HEK293 (cell line): ENCODE results near the gene CC2D2A.
"Not testable (repeated sequence)": the region's sequence is repeated elsewhere in the genome, so short reads cannot be mapped to it uniquely, and the experiment has no call there.

ENCODE experiments used
- CTCF ChIA-PET: fragments of 350-600 bp; formaldehyde crosslinking; extraction: SDS; loops from one replicate; lab custom pipeline; 2021; ENCODE audit warnings: antibody characterized with exemption; lab: Yijun Ruan, JAX
- POLR2A ChIA-PET: fragments of 300-600 bp; formaldehyde crosslinking; extraction: SDS; loops from one replicate; lab custom pipeline; 2020; ENCODE audit warnings: antibody characterized with exemption, inconsistent platforms; lab: Yijun Ruan, JAX
- H3K27ac ChIP-seq: fragments of 200-500 bp; sonication (Bioruptor generic); 2 replicates; pipeline ENCODE4 v1.5.1; 2014; ENCODE audit warnings: low read depth, low read length, control low read depth, inconsistent platforms; ENCODE audit errors: extremely low read depth
- H3K36me3 ChIP-seq, 2 experiments: fragments of 200-500 bp in 1 of 2; sonication (Bioruptor generic) in 1 of 2; 1 replicate in 1 of 2; 2 replicates in 1 of 2; pipeline ENCODE4 v1.5.1; 2014 to 2017; ENCODE audit warnings: inconsistent platforms in 2 of 2, low read length in 2 of 2; ENCODE audit not compliant: control insufficient read depth in 2 of 2, insufficient read depth in 1 of 2
- H3K4me1 ChIP-seq: fragments of 200-500 bp; sonication (Bioruptor generic); 2 replicates; pipeline ENCODE4 v1.5.1; 2014; ENCODE audit warnings: mild to moderate bottlenecking, low read length, inconsistent platforms; ENCODE audit not compliant: control insufficient read depth, insufficient read depth
- H3K4me3 ChIP-seq: 2 replicates; pipeline ENCODE4 v1.5.1; 2011; ENCODE audit warnings: low read depth, mild to moderate bottlenecking, control low read depth, low read length, moderate library complexity
- H3K9me3 ChIP-seq: fragments of 200-500 bp; sonication (Bioruptor generic); 2 replicates; pipeline ENCODE4 v1.5.1; 2014; ENCODE audit warnings: low read depth, low read length, inconsistent platforms; ENCODE audit not compliant: control insufficient read depth, insufficient read depth
- ATF2 ChIP-seq: fragments of 450-650 bp; formaldehyde crosslinking; IDR thresholded peaks from 2 replicates; pipeline ENCODE4 v1.5.1; 2016; ENCODE audit warnings: missing biosample characterization, missing genetic modification characterization, low read depth
- HOXC10 ChIP-seq: sonication (generic); formaldehyde crosslinking; IDR thresholded peaks from 2 replicates; pipeline ENCODE4 v1.8.1; 2023; ENCODE audit warnings: mild to moderate bottlenecking, missing genetic modification reagents
- PRDM1 ChIP-seq: fragments of 450-650 bp; formaldehyde crosslinking; IDR thresholded peaks from 2 replicates; pipeline ENCODE4; 2016; ENCODE audit warnings: missing biosample characterization, missing genetic modification characterization
- ZNF10 ChIP-seq: fragments of 450-650 bp; formaldehyde crosslinking; IDR thresholded peaks from 2 replicates; pipeline ENCODE4 v1.5.1; 2017; ENCODE audit warnings: missing biosample characterization, missing genetic modification characterization
- ZNF146 ChIP-seq: fragments of 450-650 bp; formaldehyde crosslinking; IDR thresholded peaks from 2 replicates; pipeline ENCODE4 v1.5.1; 2016; ENCODE audit warnings: missing biosample characterization, missing genetic modification characterization
- ZNF157 ChIP-seq: fragments of 450-650 bp; formaldehyde crosslinking; IDR thresholded peaks from 2 replicates; pipeline ENCODE4 v1.5.1; 2016; ENCODE audit warnings: missing biosample characterization, missing genetic modification characterization
- ZNF513 ChIP-seq: fragments of 450-650 bp; IDR thresholded peaks from 2 replicates; pipeline ENCODE4 v1.5.1; 2018; ENCODE audit warnings: missing biosample characterization, missing genetic modification characterization
- ZNF518A ChIP-seq: fragments of 450-650 bp; formaldehyde crosslinking; conservative IDR thresholded peaks from 2 replicates; pipeline ENCODE4 v1.5.1; 2016; ENCODE audit warnings: low read depth, missing biosample characterization, missing genetic modification characterization
- ZNF677 ChIP-seq: fragments of 450-650 bp; IDR thresholded peaks from 2 replicates; pipeline ENCODE4 v1.5.0; 2018; ENCODE audit warnings: missing biosample characterization, mild to moderate bottlenecking, missing genetic modification characterization, moderate library complexity
- ZSCAN16 ChIP-seq: fragments of 450-650 bp; formaldehyde crosslinking; IDR thresholded peaks from 2 replicates; pipeline ENCODE4 v1.5.1; 2016; ENCODE audit warnings: missing biosample characterization, missing genetic modification characterization

Gene CC2D2A

GRCh38 chr4:15610855-15611254 is 141.2 kb downstream of the CC2D2A start:
- CTCF ChIA-PET, result interaction anchor here (0.6 to 0.8 kb wide), 2 partner anchors 39 to 158 kb away, joined by 3 read pairs; no protein-coding TSS in a partner anchor
- TF ChIP-seq PRDM1 (tag by site-specific recombination), result peak; percentile 77
- no peak for TF ChIP-seq ZSCAN16 (tag by site-specific recombination)
- Histone ChIP-seq H3K27ac (no peak overlapping the region), H3K4me3 (no peak overlapping the region), H3K9me3 (no peaks in the 10 kb centered on the region), H3K4me1 (no peaks in the 10 kb centered on the region), H3K36me3 (peaks cover 0 to 10% of the 10 kb centered on the region in 2 experiments; a peak in 2 of 3 replicates)
- POLR2A ChIA-PET, result no interaction called here

GRCh38 chr4:15612136-15612535 is 142.5 kb downstream of the CC2D2A start:
- Histone ChIP-seq H3K27ac (no peak overlapping the region), H3K4me1 (no peaks in the 10 kb centered on the region), H3K4me3 (no peak overlapping the region), H3K36me3 (peaks cover 0 to 17% of the 10 kb centered on the region in 2 experiments; a peak in 2 of 3 replicates), H3K9me3 (no peaks in the 10 kb centered on the region)
- ChIA-PET CTCF (no interaction called here), POLR2A (no interaction called here)
- TF ChIP-seq ZNF157 (tag by site-specific recombination) (no peak), ZNF513 (tag by site-specific recombination) (no peak), ATF2 (tag by site-specific recombination) (no peak), HOXC10 (CRISPR knock-in tag) (no peak), ZNF10 (tag by site-specific recombination) (no peak), ZNF677 (tag by site-specific recombination) (no peak), ZNF518A (tag by site-specific recombination) (no peak)

GRCh38 chr4:15614891-15615290 is 145.2 kb downstream of the CC2D2A start:
- H3K36me3 ChIP-seq, result peaks cover 0 to 24% of the 10 kb centered on the region in 2 experiments; a peak in 2 of 3 replicates
- H3K4me1 ChIP-seq, POLR2A ChIA-PET, H3K4me3 ChIP-seq, H3K9me3 ChIP-seq, CTCF ChIA-PET, H3K27ac ChIP-seq: not testable (repeated sequence)

GRCh38 chr4:15617407-15617806 is 147.7 kb downstream of the CC2D2A start:
- H3K27ac ChIP-seq, result not testable (repeated sequence)

More at GRCh38 chr4:15617407-15617806, 147.7 kb downstream of the CC2D2A start:
- H3K36me3 ChIP-seq, result peaks cover 0 to 30% of the 10 kb centered on the region in 2 experiments; a peak in 1 of 3 replicates
- H3K4me1 ChIP-seq, POLR2A ChIA-PET, H3K9me3 ChIP-seq, H3K4me3 ChIP-seq, CTCF ChIA-PET: not testable (repeated sequence)
- peak; percentile 66 for TF ChIP-seq ZNF146 (tag by site-specific recombination)
